Peyer's patch (tissue), 4 donors: ENCODE data around the gene SBF2.

Experiments
- CTCF ChIP-seq, 6 experiments: fragments of 450-650 bp in 4 of 6; fragments of 200-600 bp in 2 of 6; sonication (generic) in 1 of 6; IDR thresholded peaks; one replicate each; pipeline ENCODE4 v1.5.1; 2017 to 2019; ENCODE audit warnings: antibody characterized with exemption in 6 of 6, mild to moderate bottlenecking in 3 of 6, moderate library complexity in 1 of 6
- POLR2A ChIP-seq, 2 donors: fragments of 450-650 bp; IDR thresholded peaks; one replicate each; pipeline ENCODE4 v1.5.1; 2017; ENCODE audit warnings: antibody characterized with exemption in 2 of 2, mild to moderate bottlenecking in 2 of 2, moderate library complexity in 2 of 2

DNA sequence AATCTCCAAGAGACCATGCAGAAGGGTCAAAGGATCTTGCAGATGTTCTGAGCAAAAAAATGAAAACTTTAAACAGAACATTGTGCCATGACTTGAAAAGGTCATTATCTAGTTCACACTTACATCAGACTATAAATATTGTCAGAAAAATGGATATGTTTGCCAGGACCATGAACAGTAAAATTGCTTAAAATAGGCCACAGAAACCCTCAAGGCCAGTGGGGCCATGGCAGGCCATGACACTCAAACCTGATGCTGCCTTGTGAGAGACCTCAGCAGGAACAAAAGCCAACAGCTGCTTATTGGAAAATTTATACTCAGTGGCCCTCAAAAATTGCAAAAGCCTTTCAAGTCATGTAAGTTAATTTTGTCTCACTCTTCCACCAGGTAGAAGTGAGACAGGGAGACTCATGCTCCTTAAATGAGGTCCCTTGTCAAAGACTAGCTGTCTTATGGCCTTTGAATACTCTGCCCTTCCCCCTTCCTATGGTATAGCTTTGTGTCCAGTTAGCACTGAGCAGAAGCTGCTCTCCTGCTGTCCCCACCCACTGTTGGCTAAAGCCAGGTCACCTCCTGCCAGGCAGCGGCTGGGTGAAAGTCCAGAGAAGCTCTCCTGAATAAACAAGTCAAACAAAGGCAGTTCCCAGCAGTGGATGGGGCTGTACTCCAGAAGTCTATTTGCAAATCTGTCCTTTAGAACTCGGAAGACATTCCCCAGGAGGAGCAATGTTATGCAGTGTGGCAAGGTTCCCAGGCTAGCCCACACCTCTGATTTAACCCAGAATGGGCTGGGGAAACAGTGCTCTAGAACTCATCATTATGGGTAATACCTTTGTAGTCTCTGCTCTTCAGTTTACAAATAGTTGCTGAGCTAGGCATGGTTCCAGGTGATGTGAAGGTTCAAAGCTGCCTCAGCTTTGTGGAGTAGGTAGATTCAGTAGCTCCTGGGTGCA is 32.3 kb upstream of the SBF2 start:
- TF ChIP-seq CTCF (IDR thresholded peaks at IDR 0.05): no peak
- no peak for TF ChIP-seq POLR2A (IDR thresholded peaks at IDR 0.05)
